ENCODE measurements around the gene RPS6KA2. TPM values are rescaled to one million over a fixed set of nuclear protein-coding genes. Genes with fewer than 3 reads are reported as not detected.

The RPS6KA2 gene
- total and polyA plus RNA-seq, 2 donors (not counting 3 experiments of a cell fraction or from before 2014, with no cell fraction given), result 54.5 to 75.8 TPM

GRCh38 chr6:166638573-166638964, 11.5 kb upstream of the RPS6KA2 start:
- Histone ChIP-seq H3K9ac (replicated peaks; ENCODE audit: extremely low read depth, insufficient read depth, low read length) (no peak overlapping the region), H3K4me2 (ENCODE audit: insufficient read depth, low read length) (no peak overlapping the region), H2AFZ (ENCODE audit: low read depth, low read length) (no peak overlapping the region), H3K9me1 (replicated peaks; ENCODE audit: control insufficient read depth, extremely low read depth, insufficient read depth, low read length) (no peaks in the 10 kb centered on the region), H3K27me3 (ENCODE audit: control insufficient read depth in 2 of 2, insufficient read depth in 2 of 2, low read length in 2 of 2) (no peaks in the 10 kb centered on the region), H4K20me1 (replicated peaks; ENCODE audit: control insufficient read depth, extremely low read depth, insufficient read depth, low read length) (no peaks in the 10 kb centered on the region), H3K4me3 (replicated peaks in 1 of 3; ENCODE audit: insufficient read depth in 1 of 3, low read depth in 1 of 3, low read length in 3 of 3) (no peak overlapping the region), H3K27ac (ENCODE audit: insufficient read depth, low read depth, low read length) (no peak overlapping the region), H3K4me1 (ENCODE audit: control insufficient read depth, extremely low read depth, insufficient read depth, low read length) (peaks cover 23% of the 10 kb centered on the region), H3K79me2 (ENCODE audit: control insufficient read depth, insufficient read depth, low read length) (no peaks in the 10 kb centered on the region), H3K9me3 (replicated peaks; ENCODE audit: control insufficient read depth, insufficient read depth, low read length) (no peaks in the 10 kb centered on the region), H3K36me3 (ENCODE audit: control insufficient read depth in 2 of 2, extremely low read depth in 1 of 2, insufficient read depth in 2 of 2, low read length in 2 of 2) (no peaks in the 10 kb centered on the region)
- ChIA-PET CTCF (interaction anchor here (1.4 to 2.0 kb wide), 2 partner anchors 8 to 53 kb away, joined by 3 to 12 read pairs; no protein-coding TSS in a partner anchor), POLR2A (no interaction called here)
- DNase-seq (ENCODE audit: low read depth, low spot score), result no peak
- no TSS peak for BruUV-seq (replicated peaks)
- FAIRE-seq, result no peak
- intact Hi-C loops (cut with micrococcal nuclease) (no loop called here), dilution Hi-C loops (cut with MboI; ENCODE audit: extremely low pct_ligation_motif_present, low sequenced_read_pairs) (no loop called here)
- TF ChIP-seq MAX (IDR thresholded peaks at IDR 0.05; ENCODE audit: insufficient read depth, insufficient read length) (no peak), JUN (IDR thresholded peaks at IDR 0.05; ENCODE audit: borderline replicate concordance, insufficient read depth, insufficient read length, low read depth) (no peak), CTCF (IDR thresholded peaks at IDR 0.05; ENCODE audit: extremely low read depth in 1 of 2, insufficient read depth in 1 of 2, low read depth in 1 of 2, low read length in 2 of 2) (no peak), POLR2A (IDR thresholded peaks at IDR 0.05; ENCODE audit: low read depth, low read length) (no peak), POLR2AphosphoS5 (IDR thresholded peaks at IDR 0.05; ENCODE audit: insufficient read depth, low read depth, low read length) (no peak), GATA2 (IDR thresholded peaks at IDR 0.05; ENCODE audit: insufficient read depth, insufficient read length, low read depth, low read length) (no peak), FOS (IDR thresholded peaks at IDR 0.05; ENCODE audit: borderline replicate concordance, insufficient read depth, low read length) (no peak), MYC (IDR thresholded peaks at IDR 0.05; ENCODE audit: low read depth, low read length) (no peak), EZH2 (IDR thresholded peaks at IDR 0.05; ENCODE audit: borderline replicate concordance, low read depth, low read length, severe bottlenecking) (no peak)

Data from endothelial cell of umbilical vein (primary cell).